KBM-7 (cell line): ENCODE data around the gene PDGFRB.

Experiments
- DNase-seq: peaks from one replicate; pipeline ENCODE4 v3.0.0-alpha.2; 2015
- in situ Hi-C: fragments of 300-500 bp; cut with MboI; formaldehyde crosslinking; loops from 2 replicates; pipeline ENCODE4 v1.14.3; 2020; ENCODE audit warnings: low sequenced_read_pairs, low pct_unique_long_range_greater_than_20kb, mixed read lengths

PDGFRB gene

GRCh38 chr5:150079909-150080461, 75.7 kb downstream of the PDGFRB start:
- DNase-seq: no peak
- in situ Hi-C loops: no loop called here

GRCh38 chr5:150078802-150079689, 76.6 kb downstream of the PDGFRB start:
- in situ Hi-C loops: no loop called here
- DNase-seq: no peak

- in situ Hi-C loops: no loop called here
- no peak for DNase-seq
Measured at GRCh38 chr5:150077996-150078801, 77.4 kb downstream of the PDGFRB start.

DNA sequence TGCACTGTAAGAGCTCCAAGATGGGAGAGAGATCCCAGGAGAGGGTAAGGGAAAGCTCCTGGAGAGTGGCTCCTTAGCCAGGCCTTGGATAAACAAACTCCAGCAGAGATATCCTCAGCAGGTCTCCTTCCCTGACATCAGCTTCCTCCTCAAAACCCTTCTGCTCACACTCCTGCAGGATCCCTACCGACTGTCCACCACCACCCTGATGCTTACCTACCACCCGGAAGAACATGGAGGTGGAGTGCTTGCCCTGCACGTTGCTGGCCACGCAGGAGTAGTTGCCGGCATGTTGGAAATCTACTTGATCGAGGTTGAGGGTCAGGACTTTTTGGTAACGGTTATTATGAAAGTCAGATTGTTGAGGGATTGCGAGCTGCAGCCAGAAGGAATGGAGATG, 78.6 kb downstream of the PDGFRB start:
- DNase-seq: no peak
- in situ Hi-C loops: no loop called here

DNA sequence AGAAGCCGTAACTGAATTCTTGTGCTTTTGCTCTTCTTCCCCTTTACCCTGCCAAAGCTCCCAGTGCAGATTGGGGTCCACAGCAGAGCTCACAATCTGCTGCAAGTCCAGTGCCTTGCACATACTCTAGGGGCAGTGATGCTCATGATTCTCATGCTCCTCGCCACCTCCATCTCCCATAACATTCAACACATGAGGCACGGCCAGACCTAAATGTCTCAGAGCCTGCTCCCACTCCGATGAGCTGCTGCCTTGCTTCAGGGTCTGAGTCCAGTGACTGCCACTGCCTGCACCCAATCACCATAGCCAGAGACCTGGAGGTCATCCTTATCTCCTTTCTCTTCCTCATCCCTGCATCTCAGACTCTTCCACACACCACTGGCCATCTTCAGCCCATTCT, 79.8 kb downstream of the PDGFRB start:
- no peak for DNase-seq
- in situ Hi-C loops: no loop called here

DNA sequence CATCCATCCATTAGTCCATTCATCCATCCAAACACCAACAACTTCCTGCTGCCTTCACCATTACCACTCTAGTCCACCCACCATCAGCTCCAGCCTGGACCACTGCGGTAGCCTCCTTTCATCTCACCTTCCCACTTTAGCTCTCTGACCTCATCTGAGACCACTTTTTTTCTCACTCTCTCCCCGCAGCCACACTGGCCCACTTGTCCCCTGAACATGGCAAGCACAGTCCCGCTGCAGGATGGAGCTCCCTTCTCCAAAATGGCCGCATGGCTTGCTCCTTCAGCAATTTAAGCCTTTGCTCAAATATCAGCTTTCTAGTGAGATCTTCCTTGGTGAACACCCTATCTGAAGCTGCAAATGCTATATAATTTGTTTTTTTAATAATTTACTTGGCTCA, 80.4 kb downstream of the PDGFRB start:
- DNase-seq: no peak
- in situ Hi-C loops: no loop called here

DNA sequence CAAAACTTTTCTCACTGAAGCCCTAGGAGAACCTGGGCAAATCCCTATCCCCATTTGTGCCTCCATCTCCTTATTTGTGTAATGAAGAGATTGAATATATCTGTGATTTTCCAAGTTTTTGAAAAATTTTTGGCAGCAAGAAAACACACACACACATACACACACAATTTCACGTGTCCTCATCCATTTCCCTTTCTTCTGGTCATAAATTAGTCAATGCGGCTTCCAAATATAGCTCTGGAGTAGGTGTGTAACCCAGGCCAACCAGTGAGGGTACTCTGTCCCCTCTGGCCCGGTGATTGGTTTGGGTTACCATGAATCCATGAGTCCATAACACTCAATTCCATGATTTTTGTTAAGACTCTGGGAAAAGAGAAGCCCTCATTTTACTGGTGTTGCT, 82.0 kb downstream of the PDGFRB start:
- in situ Hi-C loops: no loop called here
- no peak for DNase-seq

DNA sequence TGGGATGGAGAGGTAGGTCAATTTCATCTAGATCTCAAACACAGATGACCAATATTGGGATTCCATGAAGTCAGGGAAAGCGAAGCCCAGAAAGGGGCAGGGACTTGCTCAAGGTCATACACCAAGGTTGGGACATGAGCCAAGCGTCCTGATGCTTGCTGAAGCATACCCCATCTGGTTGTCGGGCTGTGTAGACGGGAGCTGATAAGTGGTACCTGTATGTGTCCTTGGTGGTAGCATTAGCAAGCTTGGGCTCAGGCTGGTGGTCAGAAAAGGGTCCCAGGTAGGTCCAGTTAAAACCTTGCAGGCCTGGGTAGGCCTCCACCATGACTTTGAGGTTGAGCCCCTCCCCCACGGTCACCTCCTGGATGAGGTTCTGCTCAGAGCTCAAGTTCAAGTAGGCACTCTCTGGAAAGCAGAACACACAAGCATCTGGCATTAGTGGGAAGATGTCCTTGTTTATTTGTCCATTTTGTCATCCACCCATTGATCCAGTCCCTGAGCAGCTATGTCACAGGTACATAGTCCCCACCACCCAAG, 82.5 kb downstream of the PDGFRB start:
- in situ Hi-C loops: no loop called here
- no peak for DNase-seq

- in situ Hi-C loops: no loop called here
- no peak for DNase-seq
Measured at GRCh38 chr5:150070821-150071220, 84.8 kb downstream of the PDGFRB start.

DNA sequence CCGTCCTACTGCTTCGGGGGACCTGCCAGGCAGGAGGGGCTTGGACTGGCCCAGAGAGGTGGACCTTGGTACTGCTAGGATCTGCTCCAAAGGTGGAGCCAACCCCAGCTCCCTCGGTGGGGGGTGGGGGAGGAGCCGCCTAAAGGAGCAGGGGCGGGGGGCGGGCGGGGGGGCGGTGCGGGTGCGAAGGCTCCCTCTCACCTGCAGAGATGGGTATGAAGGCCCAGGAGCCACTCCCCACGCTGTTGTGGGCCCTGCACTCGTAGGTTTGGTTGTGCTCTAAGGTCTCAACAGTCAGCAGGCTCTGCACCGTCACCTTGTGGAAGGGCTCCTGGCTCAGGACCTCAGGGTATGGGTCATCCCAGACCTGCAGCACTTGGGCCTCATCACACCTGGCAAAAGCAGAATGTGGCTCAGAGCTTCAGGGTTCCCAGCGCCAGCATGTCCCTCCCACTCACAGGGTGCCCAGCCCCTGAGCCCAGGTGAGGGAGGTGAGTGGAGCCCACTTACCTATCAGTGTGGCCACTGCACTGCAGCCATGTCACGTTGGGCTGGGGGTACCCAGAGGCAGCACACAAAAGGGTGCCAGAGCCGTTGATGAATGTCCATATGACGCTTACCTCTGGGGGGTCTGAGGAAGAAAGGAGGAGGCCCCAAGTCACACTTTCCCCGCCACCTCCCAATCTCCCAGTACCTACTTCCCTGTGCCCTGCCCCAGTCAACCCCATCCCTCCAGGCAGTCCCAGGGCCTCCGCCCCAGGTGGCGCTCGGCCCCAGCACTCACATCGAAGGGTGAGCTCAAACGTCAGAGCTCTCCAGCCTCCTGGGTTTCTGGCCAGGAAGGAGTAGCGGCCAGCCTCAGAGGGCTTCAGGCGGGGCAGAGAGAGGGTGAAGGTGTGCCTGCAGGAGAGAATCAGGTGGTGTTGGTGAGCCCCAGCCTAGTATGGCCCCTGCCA, 85.7 kb downstream of the PDGFRB start:
- no peak for DNase-seq
- in situ Hi-C loops: no loop called here

- in situ Hi-C loops: no loop called here
- no peak for DNase-seq
Measured at GRCh38 chr5:150068961-150069645, 86.5 kb downstream of the PDGFRB start.

- in situ Hi-C loops: no loop called here
- DNase-seq: no peak
Measured at GRCh38 chr5:150068472-150068871, 87.2 kb downstream of the PDGFRB start.

- DNase-seq: no peak
- in situ Hi-C loops: no loop called here
Measured at GRCh38 chr5:150068071-150068470, 87.6 kb downstream of the PDGFRB start.

DNA sequence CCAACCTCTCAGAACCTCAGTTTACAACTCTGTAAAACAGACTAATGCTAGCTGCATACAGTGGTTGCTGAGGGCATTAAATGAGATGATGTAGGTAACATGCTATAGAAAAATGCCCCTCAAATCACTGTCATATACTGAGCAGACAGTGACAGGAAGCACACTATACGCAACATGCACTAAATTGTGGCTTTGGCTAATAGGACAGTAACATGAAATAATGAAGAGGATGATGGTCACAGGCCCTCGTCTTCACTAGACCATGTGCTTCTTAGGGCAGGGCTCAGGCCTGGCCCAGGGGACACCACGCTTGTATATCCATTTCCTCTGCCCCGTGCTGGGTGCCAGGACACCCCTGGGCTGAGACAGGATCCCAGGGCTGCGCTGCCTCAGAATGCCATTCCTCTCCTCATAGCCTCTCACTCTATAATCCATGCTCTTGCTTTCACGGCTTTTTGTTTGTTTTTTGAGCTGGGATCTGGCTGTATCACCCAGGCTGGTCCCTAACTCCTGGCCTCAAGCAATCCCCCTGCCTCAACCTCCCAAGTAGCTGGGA, 88.2 kb downstream of the PDGFRB start:
- in situ Hi-C loops: no loop called here
- DNase-seq: no peak

DNA sequence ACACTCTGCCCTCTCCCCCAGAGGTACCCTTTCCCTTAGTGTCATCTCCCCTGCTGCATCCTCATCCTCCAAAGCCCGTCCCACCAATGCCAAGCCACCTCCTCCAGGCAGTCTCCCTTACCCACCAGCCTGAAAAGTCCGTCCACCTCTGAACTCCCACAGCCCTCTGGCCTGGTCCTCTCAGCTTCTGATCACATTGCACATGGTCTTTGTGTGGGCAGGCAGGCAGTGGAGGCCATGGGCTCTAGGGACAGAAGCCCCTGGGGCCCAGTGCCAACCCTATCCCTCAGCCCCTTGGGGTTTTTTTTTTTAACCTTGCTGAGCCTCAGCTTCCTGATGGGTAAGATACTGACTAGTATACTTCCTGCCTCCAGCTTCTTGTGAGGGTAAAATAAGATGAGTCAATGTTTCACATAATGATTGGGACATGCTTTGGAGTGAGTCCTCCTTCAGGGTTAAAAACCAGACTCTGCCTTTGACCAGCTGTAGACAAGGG, 88.7 kb downstream of the PDGFRB start:
- no peak for DNase-seq
- in situ Hi-C loops: no loop called here

GRCh38 chr5:150066436-150066835, 89.2 kb downstream of the PDGFRB start:
- in situ Hi-C loops: no loop called here
- no peak for DNase-seq

DNA sequence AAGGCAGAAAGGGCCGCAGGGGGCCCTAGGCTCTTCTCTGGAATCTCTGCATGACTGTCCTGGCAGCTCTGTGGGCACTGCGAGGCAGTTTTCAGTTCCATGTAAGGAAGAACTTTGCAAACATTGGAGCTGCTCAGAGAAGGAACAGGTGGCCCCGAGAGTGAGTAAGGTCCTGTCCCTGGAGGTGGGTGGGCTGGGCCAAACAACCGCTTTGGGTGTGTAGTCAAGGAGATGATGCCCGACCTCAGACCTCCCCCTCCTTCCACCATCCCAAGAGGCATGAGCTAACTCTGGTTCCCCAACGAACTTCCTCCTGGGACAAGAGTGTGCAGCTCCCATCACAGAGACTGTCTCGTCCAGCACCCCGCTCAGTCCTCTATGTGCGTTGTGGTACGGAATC, 89.8 kb downstream of the PDGFRB start:
- in situ Hi-C loops: no loop called here
- peak; percentile 50 for DNase-seq

- DNase-seq: no peak
- in situ Hi-C loops: no loop called here
Measured at GRCh38 chr5:150065346-150065745, 90.3 kb downstream of the PDGFRB start.
